ENCODE data around the gene PARD3B. TPM values are rescaled to one million over a fixed set of nuclear protein-coding genes. Genes with fewer than 3 reads are reported as not detected.

The PARD3B gene
- total RNA-seq, 2 donors from 2014 or later, result 15.0 to 17.8 TPM

- Histone ChIP-seq H3K4me1 (no peaks in the 10 kb centered on the region), H3K27ac (no peak overlapping the region), H3K4me3 (no peak overlapping the region), H3K36me3 (replicated peaks in 1 of 2; ENCODE audit: insufficient read depth in 1 of 2, low read depth in 2 of 2) (no peaks in the 10 kb centered on the region), H3K27me3 (no peaks in the 10 kb centered on the region), H3K9me3 (no peaks in the 10 kb centered on the region)
- no peak for DNase-seq
- intact Hi-C loops (cut with DNase I), result no loop called here
- 96 to 98% methylated on average over 7 of the region's 7 CpGs for WGBS, 2 donors
- TF ChIP-seq CTCF (IDR thresholded peaks at IDR 0.05) (no peak), POLR2A (IDR thresholded peaks at IDR 0.05) (no peak)
- ATAC-seq, result no peak
Measured at GRCh38 chr2:205650931-205651330, 1105.7 kb downstream of the PARD3B start.

GRCh38 chr2:205651719-205652118, 1106.4 kb downstream of the PARD3B start:
- no peaks in the 10 kb centered on the region for H3K36me3 ChIP-seq (replicated peaks in 1 of 2; ENCODE audit: insufficient read depth in 1 of 2, low read depth in 2 of 2)
- H3K4me1 ChIP-seq, result no peaks in the 10 kb centered on the region
- TF ChIP-seq POLR2A (IDR thresholded peaks at IDR 0.05), result no peak
- no peak for TF ChIP-seq CTCF (IDR thresholded peaks at IDR 0.05)
- 0% methylated on average over 1 of the region's 1 CpG for WGBS, 2 donors
- no peaks in the 10 kb centered on the region for H3K9me3 ChIP-seq
- ATAC-seq (no peak), DNase-seq (no peak)
- intact Hi-C loops (cut with DNase I), result no loop called here
- no peaks in the 10 kb centered on the region for H3K27me3 ChIP-seq
- H3K4me3 ChIP-seq, result no peak overlapping the region
- no peak overlapping the region for H3K27ac ChIP-seq

GRCh38 chr2:205654878-205655605, 1109.8 kb downstream of the PARD3B start:
- H3K4me1 ChIP-seq, result no peaks in the 10 kb centered on the region
- H3K36me3 ChIP-seq (replicated peaks in 1 of 2; ENCODE audit: insufficient read depth in 1 of 2, low read depth in 2 of 2), result no peaks in the 10 kb centered on the region
- DNase-seq, result no peak
- no peaks in the 10 kb centered on the region for H3K27me3 ChIP-seq
- no peak overlapping the region for H3K27ac ChIP-seq
- no peaks in the 10 kb centered on the region for H3K9me3 ChIP-seq
- intact Hi-C loops (cut with DNase I), result no loop called here
- no peak overlapping the region for H3K4me3 ChIP-seq
- ATAC-seq, result no peak
- TF ChIP-seq POLR2A (IDR thresholded peaks at IDR 0.05) (no peak), CTCF (IDR thresholded peaks at IDR 0.05) (no peak)
- 80 to 87% methylated on average over 9 to 10 of the region's 10 CpGs for WGBS, 2 donors

- 67 to 75% methylated on average over 6 of the region's 6 CpGs for WGBS, 2 donors
- no peak overlapping the region for H3K4me3 ChIP-seq
- no peak overlapping the region for H3K27ac ChIP-seq
- H3K36me3 ChIP-seq (replicated peaks in 1 of 2; ENCODE audit: insufficient read depth in 1 of 2, low read depth in 2 of 2), result no peaks in the 10 kb centered on the region
- no peak for DNase-seq
- no peak for ATAC-seq
- H3K27me3 ChIP-seq, result no peaks in the 10 kb centered on the region
- H3K4me1 ChIP-seq, result no peaks in the 10 kb centered on the region
- TF ChIP-seq POLR2A (IDR thresholded peaks at IDR 0.05) (no peak), CTCF (IDR thresholded peaks at IDR 0.05) (no peak)
- intact Hi-C loops (cut with DNase I), result no loop called here
- H3K9me3 ChIP-seq, result no peaks in the 10 kb centered on the region
Measured at GRCh38 chr2:205655779-205656456, 1110.6 kb downstream of the PARD3B start.
